ENCODE measurements around the gene ZNF91. TPM values are rescaled to one million over a fixed set of nuclear protein-coding genes. Genes with fewer than 3 reads are reported as not detected.

ZNF91 gene
- total RNA-seq, 4 donors from 2014 or later = 50.2 to 180 (median 92.3) TPM

GRCh38 chr19:23314505-23315251 is 80.6 kb downstream of the ZNF91 start:
- H3K4me1 ChIP-seq = no peaks in the 10 kb centered on the region
- H3K27me3 ChIP-seq = no peaks in the 10 kb centered on the region
- TF ChIP-seq POLR2AphosphoS5 (IDR thresholded peaks at IDR 0.05) (no peak), POLR2A (IDR thresholded peaks at IDR 0.05) (no peak), EP300 (IDR thresholded peaks at IDR 0.05) (no peak), CTCF (IDR thresholded peaks at IDR 0.05) (no peak)
- H3K4me3 ChIP-seq = no peak overlapping the region
- H3K36me3 ChIP-seq = no peaks in the 10 kb centered on the region
- H3K9me3 ChIP-seq = peaks cover 3% of the 10 kb centered on the region
- DNase-seq (ENCODE audit: low spot score in 2 of 2) = no peak
- WGBS = 84% methylated on average over 4 of the region's 4 CpGs
- no peak overlapping the region for H3K27ac ChIP-seq

GRCh38 chr19:23313196-23313595 is 82.1 kb downstream of the ZNF91 start:
- 70% methylated on average over 2 of the region's 2 CpGs for WGBS
- no peak overlapping the region for H3K4me3 ChIP-seq
- H3K4me1 ChIP-seq = no peaks in the 10 kb centered on the region
- no peak overlapping the region for H3K27ac ChIP-seq
- TF ChIP-seq CTCF (IDR thresholded peaks at IDR 0.05) (no peak), POLR2A (IDR thresholded peaks at IDR 0.05) (no peak), POLR2AphosphoS5 (IDR thresholded peaks at IDR 0.05) (no peak), EP300 (IDR thresholded peaks at IDR 0.05) (no peak)
- DNase-seq (ENCODE audit: low spot score in 2 of 2) = no peak
- H3K36me3 ChIP-seq = no peaks in the 10 kb centered on the region
- H3K27me3 ChIP-seq = no peaks in the 10 kb centered on the region
- peaks cover 3% of the 10 kb centered on the region for H3K9me3 ChIP-seq

GRCh38 chr19:23312515-23312914 is 82.8 kb downstream of the ZNF91 start:
- Histone ChIP-seq H3K9me3 (peaks cover 3% of the 10 kb centered on the region), H3K27me3 (no peaks in the 10 kb centered on the region), H3K27ac (no peak overlapping the region), H3K4me1 (no peaks in the 10 kb centered on the region), H3K4me3 (no peak overlapping the region), H3K36me3 (no peaks in the 10 kb centered on the region)
- DNase-seq (ENCODE audit: low spot score in 2 of 2) = no peak
- TF ChIP-seq POLR2A (IDR thresholded peaks at IDR 0.05) (no peak), CTCF (IDR thresholded peaks at IDR 0.05) (no peak), EP300 (IDR thresholded peaks at IDR 0.05) (no peak)
- 69% methylated on average over 1 of the region's 1 CpG for WGBS

GRCh38 chr19:23311551-23311950 is 83.7 kb downstream of the ZNF91 start:
- DNase-seq (ENCODE audit: low spot score in 2 of 2) = no peak
- TF ChIP-seq POLR2AphosphoS5 (IDR thresholded peaks at IDR 0.05) = no peak
- TF ChIP-seq CTCF (IDR thresholded peaks at IDR 0.05) = no peak
- no peak for TF ChIP-seq EP300 (IDR thresholded peaks at IDR 0.05)
- TF ChIP-seq POLR2A (IDR thresholded peaks at IDR 0.05) = no peak
- peaks cover 3% of the 10 kb centered on the region for H3K9me3 ChIP-seq
- 85% methylated on average over 3 of the region's 3 CpGs for WGBS
- H3K4me3 ChIP-seq = no peak overlapping the region
- H3K27ac ChIP-seq = no peak overlapping the region
- H3K4me1 ChIP-seq = no peaks in the 10 kb centered on the region
- no peaks in the 10 kb centered on the region for H3K36me3 ChIP-seq
- H3K27me3 ChIP-seq = no peaks in the 10 kb centered on the region

GRCh38 chr19:23310729-23311211 is 84.5 kb downstream of the ZNF91 start:
- H3K27me3 ChIP-seq = no peaks in the 10 kb centered on the region
- WGBS = 92% methylated on average over 2 of the region's 2 CpGs
- TF ChIP-seq POLR2A (IDR thresholded peaks at IDR 0.05) (no peak), EP300 (IDR thresholded peaks at IDR 0.05) (no peak), POLR2AphosphoS5 (IDR thresholded peaks at IDR 0.05) (no peak), CTCF (IDR thresholded peaks at IDR 0.05) (no peak)
- no peak overlapping the region for H3K27ac ChIP-seq
- no peak for DNase-seq (ENCODE audit: low spot score in 2 of 2)
- H3K36me3 ChIP-seq = no peaks in the 10 kb centered on the region
- no peaks in the 10 kb centered on the region for H3K4me1 ChIP-seq
- H3K9me3 ChIP-seq = peaks cover 5% of the 10 kb centered on the region
- no peak overlapping the region for H3K4me3 ChIP-seq
